ENCODE measurements around the gene GPX4.

Gene GPX4

GRCh38 chr19:1102407-1103131, 1.2 kb upstream of the GPX4 start:
- no peak for DNase-seq (ENCODE audit: low spot score)

GRCh38 chr19:1103132-1103707, 574 bp upstream of the GPX4 start:
- DNase-seq (ENCODE audit: low spot score), result no peak

- DNase-seq (ENCODE audit: low spot score), result peak; percentile 82
Observed at GRCh38 chr19:1104311-1105007, 665 bp downstream of the GPX4 start.

GRCh38 chr19:1105008-1105872, 1.4 kb downstream of the GPX4 start:
- no peak for DNase-seq (ENCODE audit: low spot score)

- no peak for DNase-seq (ENCODE audit: low spot score)
Observed at GRCh38 chr19:1105873-1106840, 2.4 kb downstream of the GPX4 start.

- DNase-seq (ENCODE audit: low spot score), result no peak
Observed at GRCh38 chr19:1106841-1107660, 3.3 kb downstream of the GPX4 start.

GRCh38 chr19:1107661-1108261, 4.0 kb downstream of the GPX4 start:
- DNase-seq (ENCODE audit: low spot score), result no peak

- DNase-seq (ENCODE audit: low spot score), result no peak
Observed at GRCh38 chr19:1108291-1109031, 4.7 kb downstream of the GPX4 start.

- no peak for DNase-seq (ENCODE audit: low spot score)
Observed at GRCh38 chr19:1109032-1109551, 5.3 kb downstream of the GPX4 start.

GRCh38 chr19:1109697-1110671, 6.2 kb downstream of the GPX4 start:
- no peak for DNase-seq (ENCODE audit: low spot score)

- no peak for DNase-seq (ENCODE audit: low spot score)
Observed at GRCh38 chr19:1110809-1111640, 7.2 kb downstream of the GPX4 start.

- DNase-seq (ENCODE audit: low spot score), result no peak
Observed at GRCh38 chr19:1111641-1112267, 8.0 kb downstream of the GPX4 start.

GRCh38 chr19:1112268-1113029, 8.7 kb downstream of the GPX4 start:
- no peak for DNase-seq (ENCODE audit: low spot score)

GRCh38 chr19:1113030-1113985, 9.5 kb downstream of the GPX4 start:
- peak; percentile 87 for DNase-seq (ENCODE audit: low spot score)
